ENCODE measurements around the gene NEU3.

DNA sequence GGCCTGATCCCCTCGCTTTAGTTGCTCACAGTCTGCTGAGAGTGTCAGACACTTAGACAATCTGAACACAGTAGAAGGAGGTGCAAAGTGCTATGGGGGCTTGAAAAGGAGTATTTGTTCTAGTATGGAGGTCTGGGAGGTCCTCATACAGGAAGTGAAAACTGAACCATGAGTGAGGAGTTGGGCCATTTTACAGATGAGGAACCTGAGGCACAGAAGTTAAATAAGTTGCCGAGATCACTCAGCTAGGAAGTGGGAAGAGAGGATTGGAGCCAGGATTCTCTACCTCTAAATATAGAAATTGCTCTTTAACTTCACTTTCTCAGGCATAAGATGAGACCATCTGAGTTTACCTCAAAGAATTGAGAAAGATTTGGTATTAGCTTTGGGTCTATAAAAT is 4.0 kb upstream of the NEU3 start:
- TF ChIP-seq GTF2F1 (IDR thresholded peaks at IDR 0.05; ENCODE audit: low read length) (no peak), SRF (IDR thresholded peaks at IDR 0.05; ENCODE audit: low read depth, low read length) (no peak), ARHGAP35 (CRISPR knock-in tag; IDR thresholded peaks at IDR 0.05; ENCODE audit: borderline replicate concordance) (no peak)
- TF ChIP-seq, protein P1, sequence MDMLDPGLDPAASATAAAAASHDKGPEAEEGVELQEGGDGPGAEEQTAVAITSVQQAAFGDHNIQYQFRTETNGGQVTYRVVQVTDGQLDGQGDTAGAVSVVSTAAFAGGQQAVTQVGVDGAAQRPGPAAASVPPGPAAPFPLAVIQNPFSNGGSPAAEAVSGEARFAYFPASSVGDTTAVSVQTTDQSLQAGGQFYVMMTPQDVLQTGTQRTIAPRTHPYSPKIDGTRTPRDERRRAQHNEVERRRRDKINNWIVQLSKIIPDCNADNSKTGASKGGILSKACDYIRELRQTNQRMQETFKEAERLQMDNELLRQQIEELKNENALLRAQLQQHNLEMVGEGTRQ (IDR thresholded peaks at IDR 0.05; ENCODE audit: low read depth, low read length): no peak
- TF ChIP-seq, protein P1 (CRISPR knock-in tag; IDR thresholded peaks at IDR 0.05; ENCODE audit: borderline replicate concordance): no peak
